CD4-positive, alpha-beta T cell treated with Interleukin-17A for 1 hour (primary cell): ENCODE data around the gene MAP3K15.
"Not testable (repeated sequence)": the region's sequence is repeated elsewhere in the genome, so short reads cannot be mapped to it uniquely, and the experiment has no call there.

Source experiments
- DNase-seq: peaks from one replicate; pipeline ENCODE4 v3.0.0-alpha.2; 2020

Gene MAP3K15

GRCh38 chrX:19539665-19540064, 24.4 kb upstream of the MAP3K15 start:
- DNase-seq = no peak

GRCh38 chrX:19535476-19535875, 20.2 kb upstream of the MAP3K15 start:
- DNase-seq = no peak

- no peak for DNase-seq
Measured at GRCh38 chrX:19532709-19533108, 17.4 kb upstream of the MAP3K15 start.

- no peak for DNase-seq
Measured at GRCh38 chrX:19517965-19518364, 2.7 kb upstream of the MAP3K15 start.

- no peak for DNase-seq
Measured at GRCh38 chrX:19515615-19516105, 352 bp upstream of the MAP3K15 start.

GRCh38 chrX:19513383-19513782, 1.9 kb downstream of the MAP3K15 start:
- DNase-seq = no peak

- no peak for DNase-seq
Measured at GRCh38 chrX:19512961-19513360, 2.3 kb downstream of the MAP3K15 start.

GRCh38 chrX:19512359-19512758, 2.9 kb downstream of the MAP3K15 start:
- DNase-seq = no peak

- DNase-seq = not testable (repeated sequence)
Measured at GRCh38 chrX:19511796-19512195, 3.5 kb downstream of the MAP3K15 start.

GRCh38 chrX:19496711-19497110, 18.6 kb downstream of the MAP3K15 start:
- DNase-seq = no peak

- DNase-seq = no peak
Measured at GRCh38 chrX:19487520-19488200, 27.6 kb downstream of the MAP3K15 start.

GRCh38 chrX:19479458-19479857, 35.9 kb downstream of the MAP3K15 start:
- no peak for DNase-seq

- DNase-seq = not testable (repeated sequence)
Measured at GRCh38 chrX:19468383-19468782, 46.9 kb downstream of the MAP3K15 start.

- no peak for DNase-seq
Measured at GRCh38 chrX:19462879-19463278, 52.4 kb downstream of the MAP3K15 start.

GRCh38 chrX:19462231-19462630, 53.1 kb downstream of the MAP3K15 start:
- DNase-seq = no peak

GRCh38 chrX:19457662-19458061, 57.6 kb downstream of the MAP3K15 start:
- no peak for DNase-seq

- DNase-seq = no peak
Measured at GRCh38 chrX:19448077-19448476, 67.2 kb downstream of the MAP3K15 start.

GRCh38 chrX:19446397-19446796, 68.9 kb downstream of the MAP3K15 start:
- no peak for DNase-seq

GRCh38 chrX:19445772-19446171, 69.5 kb downstream of the MAP3K15 start:
- not testable (repeated sequence) for DNase-seq

GRCh38 chrX:19443869-19444526, 71.3 kb downstream of the MAP3K15 start:
- no peak for DNase-seq

GRCh38 chrX:19440713-19441112, 74.6 kb downstream of the MAP3K15 start:
- DNase-seq = no peak

- not testable (repeated sequence) for DNase-seq
Measured at GRCh38 chrX:19422661-19423060, 92.6 kb downstream of the MAP3K15 start.

GRCh38 chrX:19410259-19410658, 105.0 kb downstream of the MAP3K15 start:
- no peak for DNase-seq

GRCh38 chrX:19403696-19404095, 111.6 kb downstream of the MAP3K15 start:
- DNase-seq = no peak

- no peak for DNase-seq
Measured at GRCh38 chrX:19392703-19393102, 122.6 kb downstream of the MAP3K15 start.
